ENCODE data around the gene CXorf66. TPM values are rescaled to one million over a fixed set of nuclear protein-coding genes. Genes with fewer than 3 reads are reported as not detected.
A peak's percentile ranks its signal among the peaks of the same experiment; 100 is the strongest.

Gene CXorf66
- total and polyA plus RNA-seq, 2 of the 8 experiments (the other 6 are each of a cell fraction or from before 2014, with no cell fraction given) = not detected

- Histone ChIP-seq H2AK5ac (ENCODE audit: low read depth, low read length) (no peak overlapping the region), H3K9me3 (ENCODE audit: insufficient read depth in 2 of 2, low read depth in 1 of 2, low read length in 1 of 2) (no peaks in the 10 kb centered on the region), H2BK5ac (ENCODE audit: low read depth, low read length) (no peak overlapping the region), H3K23ac (ENCODE audit: insufficient read length) (no peak overlapping the region), H3K4me2 (ENCODE audit: insufficient read depth in 1 of 2, low read depth in 2 of 2, low read length in 2 of 2) (no peak overlapping the region), H2BK20ac (ENCODE audit: low read length) (no peak overlapping the region), H4K91ac (replicated peaks; ENCODE audit: insufficient read length, low read length) (no peak overlapping the region), H3K79me1 (ENCODE audit: low read depth, low read length) (no peaks in the 10 kb centered on the region), H3K27ac (ENCODE audit: low read depth, low read length) (no peak overlapping the region), H3K4ac (replicated peaks; ENCODE audit: insufficient read length, low read depth, low read length) (no peak overlapping the region), H2BK120ac (replicated peaks; ENCODE audit: low read depth, low read length) (no peak overlapping the region), H4K20me1 (replicated peaks in 1 of 2; ENCODE audit: control insufficient read depth in 1 of 2, insufficient read depth in 2 of 2, low read length in 2 of 2) (no peaks in the 10 kb centered on the region), H2BK12ac (ENCODE audit: low read depth, low read length) (no peak overlapping the region), H3K14ac (ENCODE audit: insufficient read length) (no peak overlapping the region), H2AFZ (ENCODE audit: low read length) (no peak overlapping the region), H4K5ac (ENCODE audit: insufficient read length, low read depth, low read length) (no peak overlapping the region), H3K56ac (replicated peaks; ENCODE audit: insufficient read length, low read depth, low read length) (no peak overlapping the region), H4K8ac (ENCODE audit: extremely low read depth, insufficient read depth, low read length) (no peak overlapping the region), H3K4me3 (ENCODE audit: extremely low read depth in 1 of 4, insufficient read depth in 2 of 4, low read depth in 3 of 4, low read length in 4 of 4) (no peak overlapping the region), H3K4me1 (replicated peaks in 1 of 4; ENCODE audit: control insufficient read depth in 3 of 4, insufficient read depth in 4 of 4, low read length in 3 of 4) (no peaks in the 10 kb centered on the region; a peak in 1 of 7 replicates), H3K79me2 (ENCODE audit: control insufficient read depth in 1 of 2, insufficient read depth in 2 of 2, low read length in 2 of 2) (no peaks in the 10 kb centered on the region), H3K18ac (ENCODE audit: extremely low read depth, low read length) (no peak overlapping the region), H3K23me2 (ENCODE audit: low read depth, low read length) (no peaks in the 10 kb centered on the region), H2BK15ac (ENCODE audit: low read length) (no peak overlapping the region), H3K9ac (replicated peaks in 1 of 4; ENCODE audit: extremely low read depth in 1 of 4, low read depth in 3 of 4, low read length in 3 of 4) (no peak overlapping the region), H3K36me3 (ENCODE audit: control insufficient read depth in 2 of 4, insufficient read depth in 4 of 4, low read length in 3 of 4) (no peaks in the 10 kb centered on the region), H3K27me3 (replicated peaks in 1 of 4; ENCODE audit: control insufficient read depth in 3 of 4, extremely low read depth in 1 of 4, insufficient read depth in 3 of 4, low read length in 3 of 4) (no peaks in the 10 kb centered on the region)
- POLR2A ChIA-PET (ENCODE audit: partially characterized antibody) = no interaction called here
- CTCF ChIA-PET (ENCODE audit: partially characterized antibody) = interaction anchor here (0.6 to 1.5 kb wide), 12 partner anchors 12 to 1203 kb away, joined by 3 to 6 read pairs (median 4); no protein-coding TSS in a partner anchor
- DNase-seq (ENCODE audit: low read depth in 1 of 2, low spot score in 2 of 2) = no peak
- 42% methylated on average over 4 of the region's 4 CpGs; no CpG with 5 or more reads in 1 of the 2 experiments for WGBS, 2 experiments (ENCODE audit: extremely low coverage in 1 of 2, insufficient coverage in 1 of 2, insufficient read length in 1 of 2, insufficient replicate concordance in 2 of 2, low coverage in 1 of 2, low lambda C conversion rate in 2 of 2, missing lambda C conversion rate in 1 of 2)
- FAIRE-seq = no peak
- peak; percentile 52 to 57 for TF ChIP-seq RAD21 (IDR thresholded peaks at IDR 0.05 in 1 of 2, conservative IDR thresholded peaks at IDR 0.05 in 1 of 2; ENCODE audit: low read depth in 2 of 2, low read length in 2 of 2)
- peak; percentile 31 to 41 (median 32); a peak in 3 of 4 replicates for TF ChIP-seq CTCF (IDR thresholded peaks at IDR 0.05; ENCODE audit: control extremely low read depth in 1 of 3, insufficient read depth in 1 of 3, low read depth in 1 of 3, low read length in 3 of 3)
- no peak for TF ChIP-seq EZH2 (IDR thresholded peaks at IDR 0.05; ENCODE audit: low read depth, low read length, severe bottlenecking)
These were observed 2.0 kb upstream of the CXorf66 start for GRCh38 chrX:139967300-139967699.

All from H1 (cell line).